SU-DHL-6 (cell line): ENCODE results near the gene PKNOX2.

Source experiments
- H2AFZ ChIP-seq: fragments of 200-600 bp; sonication (generic); 2 replicates; pipeline ENCODE4 v1.6.1; 2014; ENCODE audit warnings: low read depth, mild to moderate bottlenecking, moderate library complexity, mixed read lengths, antibody characterized with exemption, low read length; ENCODE audit not compliant: severe bottlenecking
- H3F3A ChIP-seq: fragments of 200-600 bp; shearing (Covaris generic); 2 replicates; pipeline ENCODE4 v1.6.0; 2016; ENCODE audit warnings: antibody characterized with exemption, mild to moderate bottlenecking; ENCODE audit not compliant: insufficient read depth
- H3K27ac ChIP-seq: fragments of 200-600 bp; sonication (generic); 2 replicates; pipeline ENCODE4 v1.5.1; 2016; ENCODE audit warnings: low read depth, mild to moderate bottlenecking, low read length, moderate library complexity, mixed read lengths
- H3K27me3 ChIP-seq: fragments of 200-600 bp; sonication (generic), shearing (Covaris generic); 2 replicates; pipeline ENCODE4 v1.6.0; 2014; ENCODE audit warnings: mild to moderate bottlenecking, low read length
- H3K36me3 ChIP-seq: fragments of 200-600 bp; sonication (generic); 2 replicates; pipeline ENCODE4 v1.6.1; 2014; ENCODE audit warnings: mild to moderate bottlenecking, low read length, mixed read lengths
- H3K4me2 ChIP-seq: fragments of 300-600, 200-600 bp; shearing (Covaris generic), sonication (generic); 2 replicates; pipeline ENCODE4 v1.6.0; 2014; ENCODE audit warnings: low read length, low read depth, mild to moderate bottlenecking; ENCODE audit not compliant: poor library complexity, severe bottlenecking
- H3K4me3 ChIP-seq: fragments of 200-600 bp; sonication (generic); 2 replicates; pipeline ENCODE4 v1.5.1; 2014; ENCODE audit warnings: antibody characterized with exemption, low read length, mild to moderate bottlenecking, mixed read lengths; ENCODE audit not compliant: insufficient read depth, poor library complexity, severe bottlenecking
- H3K79me2 ChIP-seq: fragments of 200-600 bp; sonication (generic); 2 replicates; pipeline ENCODE4 v1.6.1; 2014; ENCODE audit warnings: mild to moderate bottlenecking, low read length, moderate library complexity; ENCODE audit not compliant: insufficient read depth
- H3K9ac ChIP-seq: fragments of 200-600 bp; sonication (generic); 2 replicates; pipeline ENCODE4 v1.7.0; 2014; ENCODE audit warnings: mild to moderate bottlenecking, low read length
- H3K9me2 ChIP-seq: fragments of 200-600 bp; sonication (generic); replicated peaks from 2 replicates; pipeline ENCODE4 v1.6.1; 2014; ENCODE audit warnings: low read length; ENCODE audit not compliant: insufficient read depth
- H3K9me3 ChIP-seq: fragments of 200-600 bp; sonication (generic); 2 replicates; pipeline ENCODE4 v1.6.1; 2014; ENCODE audit warnings: low read length, mixed read lengths; ENCODE audit not compliant: insufficient read depth
- H4K20me1 ChIP-seq: fragments of 200-600 bp; sonication (generic); 2 replicates; pipeline ENCODE4 v1.6.1; 2014; ENCODE audit warnings: low read depth, mild to moderate bottlenecking, antibody characterized with exemption, low read length, moderate library complexity, mixed read lengths
- EZH2phosphoT487 ChIP-seq: fragments of 200-600 bp; sonication (generic), shearing (Covaris generic); conservative IDR thresholded peaks from 2 replicates; pipeline ENCODE4 v1.6.1; 2018; ENCODE audit warnings: mild to moderate bottlenecking, antibody characterized with exemption, low read length, moderate library complexity, mixed read lengths
- TF ChIP-seq, protein P1 (sequence below): fragments of 200-600 bp; sonication (generic); IDR thresholded peaks from one replicate; pipeline ENCODE4 v1.5.1; 2017; ENCODE audit warnings: antibody characterized with exemption, mild to moderate bottlenecking, low read length, moderate library complexity; ENCODE audit not compliant: insufficient read depth, poor library complexity, severe bottlenecking

PKNOX2 gene

DNA sequence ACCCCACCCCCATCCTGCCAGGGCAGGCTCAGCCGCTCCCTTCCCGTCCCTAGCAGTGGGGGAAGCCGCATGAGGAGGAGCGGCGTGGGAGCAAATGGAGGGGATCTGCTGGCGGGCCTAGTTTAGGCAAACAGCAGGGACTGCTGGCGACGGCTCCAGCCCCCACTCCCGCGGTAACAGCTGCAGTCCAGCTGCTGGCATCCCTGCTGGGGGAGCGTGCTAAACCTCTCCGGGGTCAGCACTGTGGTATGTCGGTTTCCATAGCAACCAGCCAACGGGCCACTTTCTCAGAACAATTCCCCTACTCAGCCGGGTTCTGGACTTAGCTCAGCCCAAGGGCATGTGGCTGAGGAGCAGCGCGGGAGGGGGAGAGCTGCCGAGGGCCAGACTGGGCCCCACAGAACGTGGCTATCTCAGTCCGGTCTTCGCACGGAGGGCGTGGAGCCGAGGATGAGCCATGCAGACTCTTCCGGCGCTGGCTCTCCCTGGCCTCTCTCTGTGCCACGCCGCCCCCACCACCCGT lies 98.8 kb downstream of the PKNOX2 start:
- Histone ChIP-seq H3K79me2 (no peaks in the 10 kb centered on the region), H3K9ac (no peak overlapping the region), H3K9me2 (no peaks in the 10 kb centered on the region), H4K20me1 (no peaks in the 10 kb centered on the region), H3K9me3 (no peaks in the 10 kb centered on the region), H3K4me3 (no peak overlapping the region), H3K36me3 (no peaks in the 10 kb centered on the region), H3K27ac (no peak overlapping the region), H2AFZ (no peak overlapping the region), H3K4me2 (no peak overlapping the region), H3F3A (no peaks in the 10 kb centered on the region), H3K27me3 (no peaks in the 10 kb centered on the region)
- TF ChIP-seq, protein P1, sequence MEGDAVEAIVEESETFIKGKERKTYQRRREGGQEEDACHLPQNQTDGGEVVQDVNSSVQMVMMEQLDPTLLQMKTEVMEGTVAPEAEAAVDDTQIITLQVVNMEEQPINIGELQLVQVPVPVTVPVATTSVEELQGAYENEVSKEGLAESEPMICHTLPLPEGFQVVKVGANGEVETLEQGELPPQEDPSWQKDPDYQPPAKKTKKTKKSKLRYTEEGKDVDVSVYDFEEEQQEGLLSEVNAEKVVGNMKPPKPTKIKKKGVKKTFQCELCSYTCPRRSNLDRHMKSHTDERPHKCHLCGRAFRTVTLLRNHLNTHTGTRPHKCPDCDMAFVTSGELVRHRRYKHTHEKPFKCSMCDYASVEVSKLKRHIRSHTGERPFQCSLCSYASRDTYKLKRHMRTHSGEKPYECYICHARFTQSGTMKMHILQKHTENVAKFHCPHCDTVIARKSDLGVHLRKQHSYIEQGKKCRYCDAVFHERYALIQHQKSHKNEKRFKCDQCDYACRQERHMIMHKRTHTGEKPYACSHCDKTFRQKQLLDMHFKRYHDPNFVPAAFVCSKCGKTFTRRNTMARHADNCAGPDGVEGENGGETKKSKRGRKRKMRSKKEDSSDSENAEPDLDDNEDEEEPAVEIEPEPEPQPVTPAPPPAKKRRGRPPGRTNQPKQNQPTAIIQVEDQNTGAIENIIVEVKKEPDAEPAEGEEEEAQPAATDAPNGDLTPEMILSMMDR = no peak
- no peak for TF ChIP-seq EZH2phosphoT487

DNA sequence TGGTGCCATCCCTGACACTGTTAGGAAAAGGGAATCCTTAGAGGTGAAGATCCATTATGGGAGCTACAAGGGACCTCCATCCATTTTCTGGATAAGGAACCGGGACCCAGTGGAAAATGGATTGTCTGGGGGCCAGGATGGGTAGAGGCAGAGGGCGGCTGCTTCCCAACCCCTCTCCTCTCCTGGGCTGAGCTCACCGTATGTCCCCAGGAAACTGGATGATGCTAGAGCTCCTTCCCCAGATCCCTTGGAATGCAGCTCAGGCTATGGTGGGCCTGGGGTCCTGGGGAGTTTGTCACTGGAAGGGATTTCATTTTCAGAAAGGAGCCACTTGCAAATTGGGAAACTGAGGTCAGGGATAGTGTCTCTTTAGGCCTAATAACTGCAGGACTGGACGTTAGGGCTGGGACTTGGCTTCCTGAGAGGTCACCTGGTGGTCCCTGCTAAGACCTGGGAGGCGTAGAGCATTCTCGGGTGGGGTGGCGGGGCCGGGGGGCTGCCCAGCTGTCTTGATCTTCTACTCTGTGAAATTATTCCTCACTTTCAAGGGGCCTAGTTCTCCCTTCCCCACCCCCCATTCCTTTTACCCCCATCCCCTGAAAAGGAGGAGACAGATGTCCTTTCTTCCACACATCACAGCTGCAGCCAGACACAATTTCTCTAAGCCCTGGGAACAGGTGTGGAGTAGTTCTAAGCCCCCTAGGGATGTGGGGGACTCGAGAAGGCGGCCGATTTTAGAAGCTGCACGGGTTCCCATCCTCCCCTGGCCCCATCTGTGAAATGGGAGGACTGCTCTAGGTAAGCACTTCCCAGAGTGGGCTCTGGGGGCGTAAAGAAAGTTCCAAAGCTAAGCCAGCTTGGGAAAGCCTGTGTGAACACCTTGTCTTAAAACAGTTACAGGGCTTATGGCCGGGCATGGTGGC lies 99.8 kb downstream of the PKNOX2 start:
- Histone ChIP-seq H3K27ac (no peak overlapping the region), H3K36me3 (no peaks in the 10 kb centered on the region), H3K9ac (no peak overlapping the region), H3K9me2 (no peaks in the 10 kb centered on the region), H3F3A (no peaks in the 10 kb centered on the region), H3K27me3 (no peaks in the 10 kb centered on the region), H3K4me2 (no peak overlapping the region), H3K9me3 (no peaks in the 10 kb centered on the region), H4K20me1 (no peaks in the 10 kb centered on the region), H3K79me2 (no peaks in the 10 kb centered on the region), H3K4me3 (no peak overlapping the region), H2AFZ (no peak overlapping the region)
- no peak for TF ChIP-seq EZH2phosphoT487
- TF ChIP-seq, protein P1 = no peak

DNA sequence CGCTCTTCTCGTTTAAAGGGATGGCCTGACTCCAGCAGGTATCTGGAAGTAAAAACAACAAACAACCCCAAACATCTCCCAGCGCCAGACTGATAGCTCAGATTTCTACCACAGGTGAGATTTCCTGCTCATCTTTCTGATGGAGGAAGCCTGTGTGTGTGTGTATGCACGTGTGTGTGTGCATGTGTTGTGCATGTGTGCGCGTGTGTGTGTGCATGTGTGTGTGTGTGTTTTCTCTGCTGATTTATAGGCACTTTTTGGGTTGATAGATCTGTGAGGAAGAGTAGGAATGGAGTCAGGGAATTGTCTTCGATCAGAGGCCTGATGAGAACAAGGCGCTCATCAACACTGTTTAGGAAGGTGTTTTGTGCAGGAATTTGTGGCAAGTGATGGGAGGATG lies 103.0 kb downstream of the PKNOX2 start:
- no peaks in the 10 kb centered on the region for H3K27me3 ChIP-seq
- no peaks in the 10 kb centered on the region for H3K9me3 ChIP-seq
- no peak for TF ChIP-seq EZH2phosphoT487
- TF ChIP-seq, protein P1 = no peak
- no peak overlapping the region for H3K4me3 ChIP-seq
- no peaks in the 10 kb centered on the region for H4K20me1 ChIP-seq
- H2AFZ ChIP-seq = no peak overlapping the region
- no peak overlapping the region for H3K27ac ChIP-seq
- H3F3A ChIP-seq = no peaks in the 10 kb centered on the region
- no peaks in the 10 kb centered on the region for H3K79me2 ChIP-seq
- no peak overlapping the region for H3K9ac ChIP-seq
- H3K9me2 ChIP-seq = no peaks in the 10 kb centered on the region
- no peak overlapping the region for H3K4me2 ChIP-seq
- no peaks in the 10 kb centered on the region for H3K36me3 ChIP-seq
